NB4 (cell line): Measurements from ENCODE around the gene SLC7A9.

Source experiments
- MAX ChIP-seq: IDR thresholded peaks from 2 replicates; pipeline ENCODE4 v1.6.1; 2011; ENCODE audit warnings: low read depth, low read length
- MYC ChIP-seq: IDR thresholded peaks from 2 replicates; pipeline ENCODE4 v1.6.1; 2011; ENCODE audit warnings: low read depth, low read length
- POLR2A ChIP-seq: IDR thresholded peaks from 2 replicates; pipeline ENCODE4 v1.6.1; 2011; ENCODE audit warnings: mild to moderate bottlenecking; ENCODE audit not compliant: insufficient read length; ENCODE audit errors: extremely low read depth
- TF ChIP-seq, protein P1 (sequence below): IDR thresholded peaks from one replicate; pipeline ENCODE4 v1.5.1; 2012; ENCODE audit warnings: low read depth, low read length

DNA sequence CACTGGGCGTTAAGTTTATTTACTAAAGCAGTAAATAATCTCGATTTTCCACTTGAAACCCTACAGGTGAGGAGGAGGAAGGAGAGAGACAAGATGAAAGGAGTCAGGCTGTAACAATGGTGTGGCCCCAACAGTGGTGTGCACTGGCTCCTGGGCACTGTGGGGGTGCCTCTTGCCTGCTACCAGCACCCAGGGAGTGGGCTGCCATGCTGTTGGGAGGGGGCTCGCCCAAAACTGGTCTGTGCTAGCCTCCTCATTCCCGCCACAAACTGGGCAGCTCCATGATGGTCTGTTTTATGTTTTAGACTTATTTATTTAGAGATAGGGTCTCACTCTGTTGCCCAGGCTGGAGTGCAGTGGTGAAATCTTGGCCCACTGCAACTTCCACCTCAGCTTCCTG lies 49.8 kb upstream of the SLC7A9 start:
- TF ChIP-seq, protein P1, sequence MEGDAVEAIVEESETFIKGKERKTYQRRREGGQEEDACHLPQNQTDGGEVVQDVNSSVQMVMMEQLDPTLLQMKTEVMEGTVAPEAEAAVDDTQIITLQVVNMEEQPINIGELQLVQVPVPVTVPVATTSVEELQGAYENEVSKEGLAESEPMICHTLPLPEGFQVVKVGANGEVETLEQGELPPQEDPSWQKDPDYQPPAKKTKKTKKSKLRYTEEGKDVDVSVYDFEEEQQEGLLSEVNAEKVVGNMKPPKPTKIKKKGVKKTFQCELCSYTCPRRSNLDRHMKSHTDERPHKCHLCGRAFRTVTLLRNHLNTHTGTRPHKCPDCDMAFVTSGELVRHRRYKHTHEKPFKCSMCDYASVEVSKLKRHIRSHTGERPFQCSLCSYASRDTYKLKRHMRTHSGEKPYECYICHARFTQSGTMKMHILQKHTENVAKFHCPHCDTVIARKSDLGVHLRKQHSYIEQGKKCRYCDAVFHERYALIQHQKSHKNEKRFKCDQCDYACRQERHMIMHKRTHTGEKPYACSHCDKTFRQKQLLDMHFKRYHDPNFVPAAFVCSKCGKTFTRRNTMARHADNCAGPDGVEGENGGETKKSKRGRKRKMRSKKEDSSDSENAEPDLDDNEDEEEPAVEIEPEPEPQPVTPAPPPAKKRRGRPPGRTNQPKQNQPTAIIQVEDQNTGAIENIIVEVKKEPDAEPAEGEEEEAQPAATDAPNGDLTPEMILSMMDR, result no peak
- TF ChIP-seq POLR2A (no peak), MAX (no peak), MYC (no peak)
